Prostate gland (tissue), 2 donors: ENCODE measurements around the gene PTPRJ.

Experiments
- POLR2A ChIP-seq: fragments of 450-650 bp; IDR thresholded peaks from one replicate; pipeline ENCODE4 v1.6.1; 2016; ENCODE audit warnings: antibody characterized with exemption, mild to moderate bottlenecking
- TF ChIP-seq, protein P1 (sequence below), 4 experiments: fragments of 200-600 bp in 2 of 4; fragments of 450-650 bp in 2 of 4; sonication (generic) in 2 of 4; IDR thresholded peaks; 1 replicate in 3 of 4; 2 replicates in 1 of 4; pipeline ENCODE4 v1.5.1; 2016 to 2019; ENCODE audit warnings: antibody characterized with exemption in 4 of 4, mild to moderate bottlenecking in 2 of 4, moderate library complexity in 2 of 4

- TF ChIP-seq, protein P1, sequence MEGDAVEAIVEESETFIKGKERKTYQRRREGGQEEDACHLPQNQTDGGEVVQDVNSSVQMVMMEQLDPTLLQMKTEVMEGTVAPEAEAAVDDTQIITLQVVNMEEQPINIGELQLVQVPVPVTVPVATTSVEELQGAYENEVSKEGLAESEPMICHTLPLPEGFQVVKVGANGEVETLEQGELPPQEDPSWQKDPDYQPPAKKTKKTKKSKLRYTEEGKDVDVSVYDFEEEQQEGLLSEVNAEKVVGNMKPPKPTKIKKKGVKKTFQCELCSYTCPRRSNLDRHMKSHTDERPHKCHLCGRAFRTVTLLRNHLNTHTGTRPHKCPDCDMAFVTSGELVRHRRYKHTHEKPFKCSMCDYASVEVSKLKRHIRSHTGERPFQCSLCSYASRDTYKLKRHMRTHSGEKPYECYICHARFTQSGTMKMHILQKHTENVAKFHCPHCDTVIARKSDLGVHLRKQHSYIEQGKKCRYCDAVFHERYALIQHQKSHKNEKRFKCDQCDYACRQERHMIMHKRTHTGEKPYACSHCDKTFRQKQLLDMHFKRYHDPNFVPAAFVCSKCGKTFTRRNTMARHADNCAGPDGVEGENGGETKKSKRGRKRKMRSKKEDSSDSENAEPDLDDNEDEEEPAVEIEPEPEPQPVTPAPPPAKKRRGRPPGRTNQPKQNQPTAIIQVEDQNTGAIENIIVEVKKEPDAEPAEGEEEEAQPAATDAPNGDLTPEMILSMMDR (IDR thresholded peaks at IDR 0.05) = no peak
- no peak for TF ChIP-seq POLR2A
These were observed 125.8 kb downstream of the PTPRJ start for GRCh38 chr11:48106166-48106565.
